ENCODE measurements around the gene RAP1A. TPM values are rescaled to one million over a fixed set of nuclear protein-coding genes. Genes with fewer than 3 reads are reported as not detected.

The RAP1A gene
- total RNA-seq, 1 donor = 36.2 TPM

- TF ChIP-seq CTCF (IDR thresholded peaks at IDR 0.05; ENCODE audit: insufficient read depth, low read length) = no peak
- DNase-seq (ENCODE audit: low read depth) = no peak
- H3K4me3 ChIP-seq (ENCODE audit: low read depth, low read length) = no peak overlapping the region
Observed at GRCh38 chr1:111705841-111706240, 86.3 kb downstream of the RAP1A start.

- DNase-seq (ENCODE audit: low read depth) = no peak
- H3K4me3 ChIP-seq (ENCODE audit: low read depth, low read length) = no peak overlapping the region
- TF ChIP-seq CTCF (IDR thresholded peaks at IDR 0.05; ENCODE audit: insufficient read depth, low read length) = no peak
Observed at GRCh38 chr1:111706921-111707320, 87.3 kb downstream of the RAP1A start.

- no peak for DNase-seq (ENCODE audit: low read depth)
- H3K4me3 ChIP-seq (ENCODE audit: low read depth, low read length) = no peak overlapping the region
- TF ChIP-seq CTCF (IDR thresholded peaks at IDR 0.05; ENCODE audit: insufficient read depth, low read length) = no peak
Observed at GRCh38 chr1:111707906-111708305, 88.3 kb downstream of the RAP1A start.

- no peak for TF ChIP-seq CTCF (IDR thresholded peaks at IDR 0.05; ENCODE audit: insufficient read depth, low read length)
- no peak for DNase-seq (ENCODE audit: low read depth)
- no peak overlapping the region for H3K4me3 ChIP-seq (ENCODE audit: low read depth, low read length)
Observed at GRCh38 chr1:111709986-111710385, 90.4 kb downstream of the RAP1A start.

- no peak for DNase-seq (ENCODE audit: low read depth)
- H3K4me3 ChIP-seq (ENCODE audit: low read depth, low read length) = no peak overlapping the region
- no peak for TF ChIP-seq CTCF (IDR thresholded peaks at IDR 0.05; ENCODE audit: insufficient read depth, low read length)
Observed at GRCh38 chr1:111716333-111716732, 96.7 kb downstream of the RAP1A start.

- H3K4me3 ChIP-seq (ENCODE audit: low read depth, low read length) = no peak overlapping the region
- DNase-seq (ENCODE audit: low read depth) = no peak
- TF ChIP-seq CTCF (IDR thresholded peaks at IDR 0.05; ENCODE audit: insufficient read depth, low read length) = no peak
Observed at GRCh38 chr1:111717450-111717849, 97.9 kb downstream of the RAP1A start.

- no peak for DNase-seq (ENCODE audit: low read depth)
- TF ChIP-seq CTCF (IDR thresholded peaks at IDR 0.05; ENCODE audit: insufficient read depth, low read length) = no peak
- no peak overlapping the region for H3K4me3 ChIP-seq (ENCODE audit: low read depth, low read length)
Observed at GRCh38 chr1:111719135-111719534, 99.5 kb downstream of the RAP1A start.

Data from fibroblast of the aortic adventitia (primary cell).